Thyroid gland (tissue), 4 donors: ENCODE results near the gene DDX46. TPM values are rescaled to one million over a fixed set of nuclear protein-coding genes. Genes with fewer than 3 reads are reported as not detected.

Source experiments
- DNase-seq, 2 donors: peaks; one replicate each; pipeline ENCODE4 v3.0.0-alpha.2; 2019
- H3K27ac ChIP-seq, 3 donors: fragments of 200-600 bp; sonication (generic); 1 replicate in 2 of 3; 2 replicates in 1 of 3; pipeline ENCODE4 v1.5.1; 2016 to 2019; ENCODE audit warnings: mild to moderate bottlenecking in 1 of 3, moderate library complexity in 1 of 3
- H3K27me3 ChIP-seq: fragments of 200-600 bp; sonication (generic); one replicate; pipeline ENCODE4 v1.5.1; 2019
- H3K36me3 ChIP-seq, 2 donors: fragments of 200-600 bp; sonication (generic); one replicate each; pipeline ENCODE4 v1.5.1; 2016 to 2019
- H3K4me1 ChIP-seq, 2 donors: fragments of 200-600 bp; sonication (generic); one replicate each; pipeline ENCODE4 v1.5.1; 2017 to 2019
- H3K4me3 ChIP-seq, 3 donors: fragments of 200-600 bp; sonication (generic); replicated peaks in 1 of 3; 1 replicate in 2 of 3; 2 replicates in 1 of 3; pipeline ENCODE4 v1.5.1; 2016; ENCODE audit warnings: mild to moderate bottlenecking in 1 of 3
- H3K9me3 ChIP-seq: fragments of 200-600 bp; sonication (generic); one replicate; pipeline ENCODE4 v1.5.1; 2017
- CTCF ChIP-seq, 6 experiments: fragments of 200-600 bp in 3 of 6; fragments of 450-650 bp in 3 of 6; sonication (generic) in 3 of 6; IDR thresholded peaks; one replicate each; pipeline ENCODE4 v1.5.1; 2016 to 2019; ENCODE audit warnings: antibody characterized with exemption in 6 of 6, mild to moderate bottlenecking in 2 of 6, inconsistent platforms in 1 of 6, moderate library complexity in 1 of 6
- POLR2A ChIP-seq, 2 donors: fragments of 450-650 bp; IDR thresholded peaks; one replicate each; pipeline ENCODE4 v1.6.1; 2017; ENCODE audit warnings: antibody characterized with exemption in 2 of 2, mild to moderate bottlenecking in 2 of 2, moderate library complexity in 1 of 2
- WGBS, 2 donors: methylation state at CpG; one replicate each; pipeline ENCODE4 v1.1.5; 2017; 5-methylcytosine and 5-hydroxymethylcytosine counted together
- intact Hi-C: fragments of 100-400 bp; cut with DNase I; formaldehyde crosslinking; loops from one replicate; pipeline ENCODE4 v1.15.1; 2023
- total RNA-seq, 4 donors: library from RNA; depleted of rRNA; stranded (reverse); fragments of >200 nt; gene quantifications; one replicate each; pipeline ENCODE4 v1.2.3, GENCODE V29; 2016

DDX46 gene
- total RNA-seq, 4 donors from 2014 or later = 37.3 to 97.0 (median 63.6) TPM

- H3K4me3 ChIP-seq = no peak overlapping the region
- 90 to 100% methylated on average over 2 of the region's 2 CpGs for WGBS, 2 donors
- H3K4me1 ChIP-seq = no peaks in the 10 kb centered on the region
- H3K9me3 ChIP-seq = no peaks in the 10 kb centered on the region
- peaks cover 51 to 53% of the 10 kb centered on the region in 2 donors for H3K36me3 ChIP-seq
- H3K27ac ChIP-seq = no peak overlapping the region
- H3K27me3 ChIP-seq = no peaks in the 10 kb centered on the region
- TF ChIP-seq POLR2A (IDR thresholded peaks at IDR 0.05) (no peak), CTCF (IDR thresholded peaks at IDR 0.05) (no peak)
- DNase-seq = no peak
- intact Hi-C loops = no loop called here
These were observed 35.5 kb downstream of the DDX46 start for GRCh38 chr5:134794082-134794481.

GRCh38 chr5:134794819-134795218 is 36.2 kb downstream of the DDX46 start:
- Histone ChIP-seq H3K4me3 (no peak overlapping the region), H3K27me3 (no peaks in the 10 kb centered on the region), H3K36me3 (peaks cover 50 to 51% of the 10 kb centered on the region in 2 donors), H3K9me3 (no peaks in the 10 kb centered on the region), H3K27ac (no peak overlapping the region), H3K4me1 (no peaks in the 10 kb centered on the region)
- TF ChIP-seq CTCF (IDR thresholded peaks at IDR 0.05) (no peak), POLR2A (IDR thresholded peaks at IDR 0.05) (no peak)
- WGBS, 2 donors = 90 to 92% methylated on average over 8 of the region's 8 CpGs
- intact Hi-C loops = no loop called here
- no peak for DNase-seq

- Histone ChIP-seq H3K9me3 (no peaks in the 10 kb centered on the region), H3K27ac (no peak overlapping the region), H3K4me1 (no peaks in the 10 kb centered on the region), H3K27me3 (no peaks in the 10 kb centered on the region), H3K4me3 (no peak overlapping the region), H3K36me3 (peaks cover 28 to 40% of the 10 kb centered on the region in 2 donors)
- WGBS, 2 donors = 91 to 93% methylated on average over 5 of the region's 5 CpGs
- intact Hi-C loops = no loop called here
- no peak for TF ChIP-seq CTCF (IDR thresholded peaks at IDR 0.05)
- TF ChIP-seq POLR2A (IDR thresholded peaks at IDR 0.05) = no peak
- DNase-seq = no peak
These were observed 39.9 kb downstream of the DDX46 start for GRCh38 chr5:134798468-134798867.

- no peak for TF ChIP-seq POLR2A (IDR thresholded peaks at IDR 0.05)
- no peak for TF ChIP-seq CTCF (IDR thresholded peaks at IDR 0.05)
- no peaks in the 10 kb centered on the region for H3K27me3 ChIP-seq
- no peak overlapping the region for H3K4me3 ChIP-seq
- intact Hi-C loops = no loop called here
- no peak for DNase-seq
- H3K9me3 ChIP-seq = no peaks in the 10 kb centered on the region
- no peak overlapping the region for H3K27ac ChIP-seq
- 92% methylated on average over 4 of the region's 4 CpGs for WGBS, 2 donors
- no peaks in the 10 kb centered on the region for H3K4me1 ChIP-seq
- peaks cover 5 to 15% of the 10 kb centered on the region in 2 donors for H3K36me3 ChIP-seq
These were observed 45.2 kb downstream of the DDX46 start for GRCh38 chr5:134803821-134804220.

GRCh38 chr5:134813407-134813806 is 54.8 kb downstream of the DDX46 start:
- intact Hi-C loops = no loop called here
- H3K36me3 ChIP-seq = peaks cover 26 to 48% of the 10 kb centered on the region in 2 donors
- no peak for DNase-seq
- no peak overlapping the region for H3K27ac ChIP-seq
- WGBS, 2 donors = 96 to 97% methylated on average over 2 of the region's 2 CpGs
- H3K27me3 ChIP-seq = no peaks in the 10 kb centered on the region
- no peak overlapping the region for H3K4me3 ChIP-seq
- no peaks in the 10 kb centered on the region for H3K4me1 ChIP-seq
- TF ChIP-seq POLR2A (IDR thresholded peaks at IDR 0.05) = no peak
- TF ChIP-seq CTCF (IDR thresholded peaks at IDR 0.05) = no peak
- H3K9me3 ChIP-seq = no peaks in the 10 kb centered on the region
